Pulmonary artery endothelial cell (primary cell): ENCODE results near the gene ST6GALNAC2. TPM values are rescaled to one million over a fixed set of nuclear protein-coding genes. Genes with fewer than 3 reads are reported as not detected.
"Not testable (repeated sequence)": the region's sequence is repeated elsewhere in the genome, so short reads cannot be mapped to it uniquely, and the experiment has no call there.

Experiments used
- DNase-seq: peaks from one replicate; pipeline ENCODE4 v3.0.0-alpha.2; 2011; ENCODE audit warnings: low read depth, low spot score
- total RNA-seq: library from RNA; depleted of rRNA; stranded (reverse); fragments of >200 nt; gene quantifications from 2 replicates; pipeline ENCODE4 v1.2.3, GENCODE V29; 2014

Gene ST6GALNAC2
- 0.66 and 1.7 TPM in 2 replicates for total RNA-seq

DNA sequence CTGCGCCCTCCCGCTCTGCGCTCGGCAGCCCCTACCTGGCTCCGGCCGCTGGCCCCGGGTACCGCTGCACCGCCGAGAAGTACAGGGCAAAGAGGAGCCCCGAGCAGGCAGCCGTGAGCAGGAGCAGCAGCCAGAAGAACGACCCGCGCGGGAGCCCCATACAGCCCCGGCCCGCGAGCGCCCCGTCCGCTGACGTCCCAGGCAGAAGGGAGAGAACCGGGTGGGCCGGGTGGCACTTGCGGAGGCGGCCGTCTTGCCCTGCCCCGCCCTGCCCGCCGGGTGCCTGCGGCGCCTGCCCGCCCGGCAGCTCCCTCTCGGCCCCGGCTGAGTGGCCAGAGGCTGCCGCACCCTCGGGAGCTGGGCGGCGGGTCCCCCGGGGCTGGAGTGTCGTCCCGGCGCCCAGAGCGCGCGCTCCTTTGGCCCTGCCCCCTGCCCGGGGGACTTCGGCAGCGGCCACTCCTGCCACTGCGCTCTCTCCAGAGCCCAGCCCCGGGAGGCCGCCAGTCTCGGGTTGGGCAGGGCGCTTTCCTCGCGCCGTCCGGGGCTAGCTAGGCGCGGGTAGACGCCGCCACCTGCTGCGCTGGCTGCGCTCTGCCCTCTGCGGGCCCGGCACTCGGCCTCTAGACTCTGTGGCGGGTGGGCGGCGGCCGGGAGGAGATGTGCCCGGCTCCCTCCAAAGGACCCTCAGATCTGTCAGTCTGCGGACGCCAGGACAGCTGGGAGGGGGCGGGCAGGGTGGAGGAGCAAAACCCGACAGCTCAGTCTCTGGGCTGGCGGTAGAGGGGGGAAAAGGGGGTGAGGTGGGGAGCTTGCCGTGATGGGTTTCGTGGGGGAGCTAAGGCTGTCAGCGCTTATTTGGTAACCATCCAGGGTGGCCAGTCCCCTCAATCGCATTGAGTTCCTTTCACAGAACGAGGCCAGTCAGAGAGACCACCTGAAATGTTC, at the start of gene ST6GALNAC2:
Gene ST6GALNAC2 (minus strand): TSS at position 212 of the 945 bp plus-strand sequence. CDS start 52 bp downstream, at position 160.
- DNase-seq, result no peak

DNA sequence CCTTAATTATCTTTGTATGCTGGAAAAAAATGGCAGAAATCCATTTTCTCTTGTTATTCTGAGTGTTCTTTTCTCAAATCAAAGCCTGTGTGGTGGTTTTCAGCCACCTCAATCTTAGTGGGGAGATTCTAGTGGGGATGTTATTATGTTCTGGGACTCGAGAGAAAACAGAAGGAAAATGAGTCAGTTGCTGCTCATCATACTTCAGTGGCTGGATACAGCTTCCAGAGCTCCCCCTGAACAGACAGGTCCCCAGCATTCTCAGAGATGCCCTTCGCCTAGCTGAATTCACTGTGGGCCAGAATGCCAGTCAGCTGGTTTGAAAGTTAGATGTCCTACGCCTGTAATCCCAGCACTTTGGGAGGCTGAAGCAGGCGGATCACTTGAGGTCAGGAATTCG, 49.4 kb upstream of the ST6GALNAC2 start:
- DNase-seq, result no peak

DNA sequence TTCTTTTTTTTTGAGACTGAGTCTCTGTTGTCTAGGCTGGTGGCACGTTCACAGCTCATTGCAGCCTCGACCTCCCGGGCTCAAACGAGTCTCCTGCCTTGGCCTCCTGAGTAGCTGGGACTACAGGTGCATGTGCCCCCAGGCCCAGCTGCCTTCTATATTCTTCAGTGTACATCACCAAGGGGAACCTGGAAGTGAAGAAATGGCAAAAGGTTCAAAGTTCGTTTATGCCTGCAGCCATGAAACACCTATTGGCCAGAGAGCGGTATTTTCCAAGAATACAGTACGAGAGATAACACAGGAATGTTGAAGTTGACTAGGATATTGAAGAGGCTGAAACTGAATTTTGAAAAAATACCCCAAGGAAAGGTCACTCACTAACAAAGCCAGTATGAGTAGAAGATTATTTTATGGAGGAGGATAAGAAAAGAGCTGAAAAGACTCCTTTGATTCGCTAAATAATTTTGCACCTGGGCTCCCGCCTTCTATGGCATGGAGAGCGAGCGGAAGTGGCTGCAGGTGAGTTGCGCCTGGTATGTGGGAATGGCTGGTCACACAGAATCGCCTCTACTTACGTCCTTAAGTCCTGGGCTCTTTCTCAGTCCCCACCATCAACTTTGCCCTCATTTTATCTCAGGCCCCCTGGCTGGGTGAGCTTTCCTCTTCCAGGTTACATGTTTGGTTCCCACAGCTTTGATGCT, 48.1 kb upstream of the ST6GALNAC2 start:
- no peak for DNase-seq

DNA sequence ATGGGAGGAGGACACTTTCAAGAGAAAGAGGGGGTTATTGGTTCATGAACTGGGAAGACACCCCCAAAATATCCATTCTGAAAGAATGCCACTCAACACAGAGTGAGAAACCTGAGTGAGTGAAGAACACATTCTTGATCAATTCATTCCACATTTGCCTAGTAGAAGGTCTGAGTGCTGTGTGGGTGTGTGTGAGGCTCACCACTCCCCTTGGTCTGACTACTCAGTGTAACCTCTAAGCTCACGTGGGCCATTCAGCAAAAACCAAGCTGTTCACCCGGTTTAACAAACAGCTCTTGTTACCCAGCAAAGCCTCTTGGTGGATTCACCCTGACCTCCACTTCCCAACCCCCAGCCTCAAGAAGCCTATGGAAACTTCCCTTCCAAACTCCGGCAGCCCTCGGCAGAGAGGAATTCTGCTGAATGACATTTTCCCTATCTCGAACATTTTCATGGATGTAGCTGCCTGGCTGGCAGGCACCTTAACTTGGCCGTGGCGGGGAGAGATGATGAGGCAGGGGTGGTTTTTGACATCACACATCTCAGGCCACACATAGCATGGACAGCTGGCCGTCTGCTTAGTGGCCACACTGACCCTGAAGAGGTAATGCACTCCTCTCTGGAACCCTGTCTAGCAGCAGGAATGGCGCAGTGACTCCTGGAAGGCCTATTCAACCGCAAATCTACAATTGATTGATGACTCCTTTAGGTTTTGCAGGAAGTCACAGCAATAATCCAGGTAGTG, 46.3 kb upstream of the ST6GALNAC2 start:
- no peak for DNase-seq

DNA sequence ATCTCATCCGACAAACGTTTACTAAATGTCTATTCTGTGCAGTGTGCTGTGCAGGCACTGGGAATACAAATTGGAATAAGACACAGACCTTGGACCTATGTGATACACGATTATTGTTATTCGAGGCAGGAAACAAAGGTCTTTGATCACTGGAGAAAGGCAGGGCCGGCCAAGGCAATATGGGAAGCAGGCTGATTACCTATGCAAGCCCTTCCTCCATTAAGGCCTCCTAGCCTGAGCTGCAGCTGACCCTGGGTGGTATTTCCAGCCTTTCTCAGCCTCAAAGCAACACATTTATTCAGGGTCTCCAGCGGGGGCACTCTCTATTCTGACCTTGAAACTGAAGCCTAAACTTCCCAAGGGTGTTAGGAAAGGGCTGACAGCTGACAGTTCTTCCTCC, 44.5 kb upstream of the ST6GALNAC2 start:
- no peak for DNase-seq

DNA sequence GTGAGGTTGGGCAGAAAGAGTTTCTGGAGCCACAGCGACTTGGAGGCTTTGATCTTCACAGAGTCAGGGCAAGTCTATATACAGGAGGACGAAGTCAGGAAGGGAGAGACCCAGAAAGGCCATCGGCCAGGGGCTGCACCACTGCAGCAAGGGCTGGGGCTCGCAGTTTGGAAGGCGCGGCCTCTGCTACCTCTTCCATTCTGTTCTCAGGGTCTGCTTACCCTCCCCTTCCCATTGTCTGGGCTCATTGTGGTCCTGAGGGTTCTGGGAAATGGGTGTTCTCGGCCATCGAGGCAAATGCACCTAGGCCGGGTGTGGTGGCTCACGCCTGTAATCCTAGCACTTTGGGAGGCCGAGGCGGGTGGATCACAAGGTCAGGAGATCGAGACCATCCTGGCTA, 41.9 kb upstream of the ST6GALNAC2 start:
- DNase-seq, result no peak

DNA sequence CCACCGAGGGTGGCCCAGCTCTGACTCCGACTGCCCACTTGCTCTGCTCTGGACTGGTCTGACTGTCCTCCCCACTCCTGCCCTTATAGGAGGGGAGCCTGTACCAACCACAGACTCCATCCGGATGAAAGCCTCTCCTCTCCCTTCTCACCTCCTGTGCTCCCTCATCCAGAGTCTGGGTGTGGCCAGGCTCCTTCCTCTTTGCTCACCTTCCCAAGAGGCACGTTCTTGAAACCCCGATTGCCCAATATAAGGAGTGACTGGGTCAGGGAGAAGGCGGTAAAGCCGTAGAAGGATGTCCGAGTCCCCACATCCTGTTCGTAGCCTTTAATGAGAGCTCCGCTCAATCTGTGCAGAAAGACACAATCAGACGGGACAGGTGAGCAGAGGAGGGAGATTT, 40.8 kb upstream of the ST6GALNAC2 start:
- DNase-seq, result no peak

DNA sequence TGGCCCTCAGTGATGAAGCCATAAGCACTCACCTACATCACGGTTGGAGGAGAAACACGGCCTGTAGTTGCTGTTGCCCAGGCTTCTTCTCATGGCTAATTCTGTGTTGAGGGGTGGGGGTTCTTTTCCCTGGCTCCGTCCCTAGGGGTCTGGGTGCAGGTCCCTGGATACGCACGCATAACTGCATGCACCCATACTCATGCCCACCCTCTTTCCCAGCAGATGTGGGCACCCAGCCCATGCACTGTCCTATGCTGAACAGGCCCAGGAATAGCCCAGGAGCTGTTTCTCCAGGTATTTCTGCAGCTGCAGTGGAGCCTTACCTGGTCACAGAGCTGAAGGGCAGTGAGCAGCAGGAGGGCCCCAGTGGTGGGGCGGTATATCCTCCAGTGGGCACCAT, 39.8 kb upstream of the ST6GALNAC2 start:
- DNase-seq, result no peak

DNA sequence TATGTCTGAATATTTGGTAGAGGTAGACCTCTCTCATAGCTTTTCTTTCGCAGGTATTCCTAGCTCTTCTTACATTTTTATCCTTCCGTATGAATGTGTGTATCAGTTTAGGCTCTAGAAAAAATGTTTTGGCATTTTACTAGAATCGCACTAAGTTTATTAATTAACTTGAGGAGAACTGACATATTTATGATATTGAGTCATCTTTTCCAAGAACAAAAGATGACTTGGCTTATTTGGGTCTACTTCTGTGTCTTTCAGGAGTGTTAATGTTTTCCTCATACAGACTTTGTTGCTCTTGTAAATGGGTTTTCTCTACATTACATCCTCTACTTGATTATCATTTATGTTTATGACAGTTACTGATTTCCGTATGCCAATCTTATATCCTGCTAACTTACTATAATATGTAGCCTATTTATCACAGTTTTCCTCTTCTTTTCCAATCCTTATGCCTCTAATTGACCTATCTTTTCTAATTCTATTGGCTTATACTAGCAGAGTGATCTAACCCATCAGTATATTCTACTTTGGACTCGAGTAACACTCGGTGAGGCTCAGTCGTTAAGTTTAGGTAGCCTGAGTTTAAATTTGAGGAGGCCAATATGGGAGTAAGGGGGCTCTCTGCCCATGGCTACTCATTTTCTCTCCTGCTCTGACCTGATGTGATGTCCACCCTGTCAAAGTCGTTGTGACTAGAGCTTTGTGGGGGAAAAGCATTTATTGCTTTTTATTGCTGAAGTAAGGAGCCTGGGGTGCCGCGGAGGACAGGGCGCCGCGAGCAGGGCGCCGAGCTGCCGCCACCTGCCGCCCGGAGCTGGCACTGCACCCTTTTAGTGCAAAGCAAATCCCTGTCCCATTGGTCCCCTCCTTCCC, 37.8 kb upstream of the ST6GALNAC2 start:
- no peak for DNase-seq

DNA sequence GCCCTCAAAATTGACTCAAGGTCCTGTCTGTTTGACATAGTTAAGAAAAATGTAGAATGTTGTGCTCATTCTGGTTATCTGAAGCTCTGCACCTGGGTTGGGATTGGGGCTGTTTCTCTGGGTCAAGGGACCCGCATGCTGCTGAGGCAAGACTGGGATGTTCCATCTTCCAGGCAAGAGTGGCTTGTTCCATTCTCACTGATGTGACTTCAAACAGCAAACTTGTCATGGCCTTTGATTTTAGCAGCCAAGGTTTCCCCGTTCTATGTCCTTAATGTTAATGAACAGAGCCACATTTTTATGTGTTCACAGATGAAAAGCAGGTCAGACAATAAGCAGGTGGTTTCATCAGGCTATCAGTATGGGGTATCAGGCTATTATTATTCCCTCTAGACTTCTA, 32.2 kb upstream of the ST6GALNAC2 start:
- no peak for DNase-seq

DNA sequence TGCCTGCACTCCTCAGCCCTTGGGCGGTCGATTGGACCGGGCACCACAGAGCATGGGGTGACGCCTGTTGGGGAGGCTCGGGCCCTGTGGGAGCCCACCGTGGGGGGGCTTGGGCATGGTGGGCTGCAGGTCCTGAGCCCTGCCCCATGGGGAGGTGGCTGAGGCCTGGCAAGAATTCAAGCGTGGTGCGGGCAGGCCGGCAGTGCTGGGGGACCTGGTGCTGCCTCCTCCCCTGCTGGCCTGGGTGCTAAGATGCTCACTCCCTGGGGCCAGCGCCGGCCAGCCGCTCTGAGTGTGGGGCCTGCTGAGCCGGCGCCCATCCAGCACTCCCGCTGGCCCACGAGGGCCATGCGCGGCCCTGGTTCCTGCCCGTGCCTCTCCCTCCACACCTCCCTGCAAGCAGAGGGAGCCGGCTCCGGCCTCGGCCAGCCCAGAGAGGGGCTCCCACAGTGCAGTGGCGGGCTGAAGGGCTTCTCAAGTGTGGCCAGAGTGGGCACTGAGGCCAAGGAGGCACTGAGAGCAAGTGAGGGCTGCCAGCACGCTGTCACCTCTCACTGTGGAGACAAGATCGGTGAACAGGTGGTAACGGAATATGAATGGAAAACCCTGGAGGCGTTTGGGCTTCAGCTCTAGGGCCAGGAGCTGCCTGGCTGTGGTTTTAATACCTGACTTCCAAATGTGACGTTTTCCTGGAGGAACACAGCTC, 29.4 kb upstream of the ST6GALNAC2 start:
- no peak for DNase-seq

DNA sequence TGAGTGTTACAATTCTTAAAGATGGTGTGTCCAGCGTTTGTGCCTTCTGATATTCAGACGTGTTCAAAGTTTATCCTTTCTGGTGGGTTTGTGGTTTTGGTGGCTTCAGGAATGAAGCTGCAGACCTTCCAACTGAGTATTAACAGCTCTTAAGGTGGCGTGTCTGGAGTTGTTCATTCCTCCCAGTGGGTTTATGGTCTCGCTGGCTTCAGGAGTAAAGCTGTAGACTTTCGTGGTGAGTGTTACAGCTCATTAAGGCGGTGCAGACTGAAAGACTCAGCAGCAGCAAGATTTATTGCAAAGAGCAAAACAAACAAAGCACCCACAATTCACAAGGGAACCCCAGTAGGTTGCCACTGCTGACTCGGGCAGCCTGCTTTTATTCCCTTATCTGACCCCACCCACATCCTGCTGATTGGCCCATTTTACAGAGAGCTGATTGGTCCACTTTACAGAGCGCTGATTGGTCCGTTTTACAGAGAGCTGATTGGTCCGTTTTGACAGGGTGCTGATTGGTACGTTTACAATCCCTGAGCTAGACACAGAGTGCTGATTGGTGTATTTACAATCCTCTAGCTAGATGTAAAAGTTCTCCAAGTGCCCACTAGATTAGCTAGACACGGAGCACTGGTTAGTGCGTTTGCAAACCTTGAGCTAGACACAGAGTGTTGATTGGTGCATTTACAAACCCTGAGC, 28.6 kb upstream of the ST6GALNAC2 start:
- not testable (repeated sequence) for DNase-seq

DNA sequence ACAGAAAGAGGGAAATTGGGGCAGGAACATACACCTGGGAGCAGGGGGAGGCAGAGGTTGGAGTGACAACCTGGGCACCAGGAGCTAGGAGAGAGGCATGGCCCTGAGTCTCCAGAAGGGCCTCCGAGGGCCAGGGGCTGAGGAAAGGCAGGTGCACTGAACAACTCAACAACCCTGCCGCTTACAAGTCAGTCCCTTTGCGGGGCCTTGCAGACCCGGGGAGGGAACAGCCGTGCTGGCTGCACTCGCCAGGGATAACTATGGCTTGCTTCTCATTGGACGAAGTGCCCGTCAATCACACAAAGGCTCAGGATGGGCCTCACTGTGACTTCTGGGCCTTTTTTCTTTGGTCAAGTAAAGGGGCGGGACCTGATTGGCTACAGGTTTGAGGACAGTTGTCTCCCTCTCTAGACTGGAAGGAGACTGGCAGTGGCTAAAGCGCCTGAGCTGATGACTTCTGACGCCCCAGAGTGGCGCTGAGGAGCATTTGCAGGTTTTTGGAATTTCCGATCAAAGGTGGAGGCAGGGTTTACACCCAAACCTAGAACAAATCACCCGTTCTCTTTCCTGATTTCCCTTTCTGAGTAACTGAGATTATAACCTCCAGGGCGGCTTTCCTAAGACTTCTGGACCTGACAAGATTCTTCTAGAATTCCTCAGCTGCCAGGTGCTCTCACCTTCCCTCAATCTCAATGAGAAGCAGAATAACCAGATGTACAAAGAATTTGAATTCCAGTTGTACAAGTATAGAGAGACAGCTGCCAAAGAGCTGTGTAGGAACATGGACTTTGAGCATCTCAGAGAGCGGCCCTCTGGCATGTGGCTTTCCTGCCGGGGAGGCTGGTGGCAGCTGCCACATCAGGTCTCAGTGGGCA, 27.6 kb upstream of the ST6GALNAC2 start:
- DNase-seq, result no peak

DNA sequence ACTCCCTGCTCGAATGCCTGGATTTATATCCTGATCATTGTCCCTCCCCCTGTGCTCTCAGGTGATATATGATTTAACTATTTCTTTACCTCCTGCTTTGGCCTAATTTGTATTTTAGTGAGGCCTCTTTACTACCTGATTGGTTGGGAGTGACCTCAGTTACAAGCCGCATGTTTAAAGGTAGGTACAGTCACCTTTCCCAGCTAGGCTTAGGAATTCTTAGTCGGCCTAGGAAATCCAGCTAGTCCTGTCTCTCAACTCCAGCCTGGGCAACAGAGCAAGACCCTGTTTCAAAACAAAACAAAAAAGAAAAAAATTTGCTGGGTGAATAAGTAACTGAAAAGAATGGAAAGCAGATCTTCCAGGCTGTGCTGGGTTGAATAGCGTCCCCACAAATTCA, 26.8 kb upstream of the ST6GALNAC2 start:
- no peak for DNase-seq

DNA sequence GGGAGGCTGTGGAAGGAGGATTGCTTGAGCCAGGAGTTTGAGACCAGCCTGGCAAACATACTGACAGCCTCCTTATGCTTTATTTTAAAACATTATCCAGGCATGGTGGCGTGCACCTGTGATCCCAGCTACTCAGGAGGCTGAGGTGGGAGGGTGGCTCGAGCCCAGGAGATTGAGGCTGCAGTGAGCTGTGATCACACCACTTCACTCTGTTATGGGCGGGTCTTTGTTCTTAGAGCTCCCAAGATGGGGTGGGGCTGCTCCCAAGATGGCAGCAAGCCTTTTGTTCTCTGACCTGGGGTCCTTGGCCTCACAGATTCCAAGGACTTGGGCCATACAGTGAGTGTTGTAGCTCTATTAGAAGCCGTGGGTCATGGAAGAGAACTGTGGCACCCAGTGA, 26.1 kb upstream of the ST6GALNAC2 start:
- no peak for DNase-seq

DNA sequence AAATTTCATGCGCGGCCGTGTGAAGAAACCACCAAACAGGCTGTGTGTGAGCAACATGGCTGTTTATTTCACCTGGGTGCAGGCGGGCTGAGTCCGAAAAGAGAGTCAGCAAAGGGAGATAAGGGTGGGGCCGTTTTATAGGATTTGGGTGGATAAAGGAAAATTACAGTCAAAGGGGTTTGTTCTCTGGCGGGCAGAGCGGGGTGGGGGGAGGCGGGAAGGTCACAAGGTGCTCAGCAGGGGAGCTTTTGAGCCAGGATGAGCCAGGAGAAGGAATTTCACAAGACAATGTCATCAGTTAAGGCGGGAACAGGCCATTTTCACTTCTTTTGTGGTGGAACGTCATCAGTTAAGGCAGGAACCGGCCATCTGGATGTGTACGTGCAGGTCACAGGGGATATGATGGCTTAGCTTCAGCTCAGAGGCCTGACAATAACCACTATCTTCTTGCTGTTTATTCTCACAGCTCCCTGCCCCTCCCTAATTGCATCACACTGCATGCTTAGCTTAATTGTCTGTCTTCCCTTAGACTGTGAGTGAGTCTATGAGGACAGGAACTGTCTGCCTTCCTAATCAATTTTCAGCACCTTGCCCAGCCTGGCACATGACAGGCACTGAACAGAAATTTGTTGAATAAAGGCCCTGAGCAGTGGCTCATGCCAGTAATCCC, 25.6 kb upstream of the ST6GALNAC2 start:
- not testable (repeated sequence) for DNase-seq

DNA sequence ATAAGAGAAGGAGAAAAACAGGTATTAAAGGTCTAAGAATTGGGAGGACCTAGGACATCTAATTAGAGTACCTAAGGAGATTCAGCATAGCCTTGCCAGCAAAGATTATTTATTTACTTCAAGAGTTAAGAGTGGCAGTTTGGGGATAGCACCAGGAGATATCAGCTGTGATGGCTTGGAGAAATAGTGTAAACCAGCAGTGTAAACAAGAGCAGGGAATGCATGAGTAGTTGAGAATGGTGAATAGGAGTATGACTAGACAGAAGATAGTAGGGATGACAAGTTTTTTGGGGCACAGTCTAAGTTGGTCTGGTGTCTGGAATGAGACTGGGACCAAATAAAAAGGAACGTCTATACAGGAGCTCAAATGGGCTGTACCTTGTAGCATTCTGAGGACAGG, 21.0 kb upstream of the ST6GALNAC2 start:
- DNase-seq, result not testable (repeated sequence)

DNA sequence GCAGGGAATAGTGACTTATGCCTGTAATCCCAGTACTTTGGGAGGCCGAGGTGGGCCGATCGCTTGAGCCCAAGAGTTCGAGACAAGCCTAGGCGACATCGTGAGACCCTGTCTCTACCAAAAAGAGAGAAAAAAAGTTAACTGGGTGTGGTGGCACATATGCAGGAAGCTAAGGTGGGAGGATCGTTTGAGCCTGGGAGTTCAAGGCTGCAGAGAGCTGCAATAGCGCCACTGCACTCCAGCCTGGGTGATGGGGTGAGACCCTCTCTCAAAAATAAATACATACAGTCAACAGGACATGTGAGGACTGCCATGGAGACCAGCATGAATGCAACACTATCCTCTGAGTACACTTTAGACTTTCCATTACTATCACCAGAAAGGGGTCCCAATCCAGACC, 15.4 kb upstream of the ST6GALNAC2 start:
- no peak for DNase-seq
